DMS79 treated with DMSO at 0.1 percent for 48 hours (cell line): Measurements from ENCODE around the gene ATF6B.
A peak's percentile ranks its signal among the peaks of the same experiment; 100 is the strongest.
"Not testable (repeated sequence)": the region's sequence is repeated elsewhere in the genome, so short reads cannot be mapped to it uniquely, and the experiment has no call there.

Source experiments
- DNase-seq: peaks from one replicate; lab custom pipeline; 2025; lab: John Stamatoyannopoulos, UW

ATF6B gene

DNA sequence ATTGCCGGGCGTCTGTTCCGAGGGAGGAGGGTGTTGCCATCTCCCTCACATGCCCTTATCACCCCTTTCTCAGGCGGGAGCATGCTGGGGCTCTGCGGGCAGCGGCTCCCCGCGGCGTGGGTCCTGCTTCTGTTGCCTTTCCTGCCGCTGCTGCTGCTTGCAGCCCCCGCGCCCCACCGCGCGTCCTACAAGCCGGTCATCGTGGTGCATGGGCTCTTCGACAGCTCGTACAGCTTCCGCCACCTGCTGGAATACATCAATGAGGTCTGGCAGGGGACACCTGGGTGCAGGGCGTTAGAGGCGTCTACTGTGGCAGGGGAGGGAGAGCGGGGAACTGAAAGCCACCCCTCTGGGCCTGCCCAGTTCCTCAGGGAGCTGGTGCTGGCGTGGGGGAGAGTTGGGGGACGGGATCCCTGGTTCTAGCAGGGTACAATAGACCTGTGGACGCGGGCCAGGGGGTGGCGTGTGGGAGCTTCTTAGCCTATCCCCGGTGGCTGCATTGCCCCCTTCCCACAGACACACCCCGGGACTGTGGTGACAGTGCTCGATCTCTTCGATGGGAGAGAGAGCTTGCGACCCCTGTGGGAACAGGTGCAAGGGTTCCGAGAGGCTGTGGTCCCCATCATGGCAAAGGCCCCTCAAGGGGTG, 26.6 kb upstream of the ATF6B start:
- peak; percentile 73 for DNase-seq

DNA sequence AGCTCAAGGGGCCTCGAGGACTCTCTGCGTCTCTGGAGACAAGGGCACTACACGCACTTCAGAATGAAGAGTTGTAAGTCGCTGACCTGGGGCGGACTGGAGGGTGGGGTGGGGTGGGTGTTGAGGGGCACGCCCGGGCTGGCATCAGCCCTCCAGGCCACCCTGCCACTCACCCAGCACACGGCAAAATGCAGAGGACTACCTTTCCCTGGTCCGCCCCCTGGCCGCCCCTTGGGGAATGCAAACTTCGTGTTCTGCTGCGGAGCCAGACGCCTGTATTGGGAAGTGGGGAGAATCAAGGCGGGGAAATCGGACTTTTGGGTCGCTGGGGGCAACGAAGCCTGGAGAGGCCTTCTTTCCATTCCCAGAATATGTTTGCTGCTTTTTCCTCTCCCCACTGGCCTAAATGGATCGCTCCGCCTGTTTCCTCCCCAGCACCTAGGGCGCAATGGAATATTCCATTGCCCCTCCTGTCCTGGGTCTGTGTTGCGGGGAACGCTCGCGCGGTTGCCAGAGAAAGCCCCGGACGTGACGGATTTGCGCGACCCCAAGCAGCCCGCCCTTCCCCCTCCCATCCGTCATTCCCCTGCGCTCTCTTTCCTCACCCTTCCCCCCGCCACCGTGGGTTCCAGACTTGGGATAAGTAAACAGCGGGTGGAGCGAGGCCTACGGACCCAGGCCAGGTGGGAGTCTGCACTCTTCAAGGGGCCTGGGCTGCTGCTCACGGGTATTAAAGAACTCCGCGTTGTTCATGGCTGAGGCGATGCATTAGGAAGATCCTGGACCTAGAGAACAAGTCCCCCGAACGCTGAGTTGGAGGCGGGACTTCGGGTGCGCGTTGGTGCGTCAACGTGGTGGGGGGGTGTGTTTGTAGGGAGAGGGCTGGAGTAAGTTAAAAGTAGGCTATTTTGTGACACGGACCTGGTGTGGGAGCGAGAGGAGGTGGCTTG, 25.8 kb upstream of the ATF6B start, which contains the start of gene PPT2:
Gene PPT2 (plus strand): TSS at position 578 of the 950 bp plus-strand sequence. CDS start 454 bp downstream, outside the sequence.
- DNase-seq, result peak; percentile 83

DNA sequence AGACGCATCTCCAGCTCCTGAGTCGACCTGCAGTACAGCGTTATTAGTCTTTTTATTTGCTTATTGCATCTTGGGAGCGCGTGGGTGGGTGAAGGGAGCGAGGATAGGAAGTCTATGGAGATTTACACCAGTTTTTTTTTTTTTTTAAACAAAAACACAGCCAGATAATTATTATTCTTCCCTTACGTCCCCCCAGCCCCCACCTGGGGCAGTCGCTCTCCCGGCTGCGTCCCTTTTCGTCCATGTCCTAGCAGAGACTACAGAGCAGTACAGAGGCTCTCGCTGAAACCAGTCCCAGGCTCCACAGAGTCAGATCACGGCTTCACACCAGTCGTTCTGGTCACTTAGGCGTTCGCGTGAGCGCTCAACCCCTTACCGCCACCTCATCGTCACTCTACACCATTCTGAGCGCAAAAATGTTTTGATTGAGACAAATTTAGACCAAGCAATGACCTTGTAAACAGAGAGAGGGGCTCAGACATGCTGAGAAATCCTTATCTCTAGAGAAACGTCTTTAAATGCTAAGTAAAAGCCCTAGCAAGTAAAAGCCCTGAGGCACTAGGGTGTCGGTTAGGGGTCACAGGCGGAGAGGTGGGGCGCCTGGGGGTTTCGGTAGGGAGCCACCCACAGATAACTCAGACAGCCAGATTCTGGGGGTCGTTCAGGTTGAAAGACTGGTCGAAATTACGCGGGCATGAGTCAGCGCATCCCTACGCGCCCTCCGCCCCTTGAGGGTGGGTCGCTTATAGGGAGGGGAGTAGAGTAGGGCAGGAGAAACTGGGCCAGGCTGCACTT, 24.9 kb upstream of the ATF6B start:
- DNase-seq, result peak; percentile 54

DNA sequence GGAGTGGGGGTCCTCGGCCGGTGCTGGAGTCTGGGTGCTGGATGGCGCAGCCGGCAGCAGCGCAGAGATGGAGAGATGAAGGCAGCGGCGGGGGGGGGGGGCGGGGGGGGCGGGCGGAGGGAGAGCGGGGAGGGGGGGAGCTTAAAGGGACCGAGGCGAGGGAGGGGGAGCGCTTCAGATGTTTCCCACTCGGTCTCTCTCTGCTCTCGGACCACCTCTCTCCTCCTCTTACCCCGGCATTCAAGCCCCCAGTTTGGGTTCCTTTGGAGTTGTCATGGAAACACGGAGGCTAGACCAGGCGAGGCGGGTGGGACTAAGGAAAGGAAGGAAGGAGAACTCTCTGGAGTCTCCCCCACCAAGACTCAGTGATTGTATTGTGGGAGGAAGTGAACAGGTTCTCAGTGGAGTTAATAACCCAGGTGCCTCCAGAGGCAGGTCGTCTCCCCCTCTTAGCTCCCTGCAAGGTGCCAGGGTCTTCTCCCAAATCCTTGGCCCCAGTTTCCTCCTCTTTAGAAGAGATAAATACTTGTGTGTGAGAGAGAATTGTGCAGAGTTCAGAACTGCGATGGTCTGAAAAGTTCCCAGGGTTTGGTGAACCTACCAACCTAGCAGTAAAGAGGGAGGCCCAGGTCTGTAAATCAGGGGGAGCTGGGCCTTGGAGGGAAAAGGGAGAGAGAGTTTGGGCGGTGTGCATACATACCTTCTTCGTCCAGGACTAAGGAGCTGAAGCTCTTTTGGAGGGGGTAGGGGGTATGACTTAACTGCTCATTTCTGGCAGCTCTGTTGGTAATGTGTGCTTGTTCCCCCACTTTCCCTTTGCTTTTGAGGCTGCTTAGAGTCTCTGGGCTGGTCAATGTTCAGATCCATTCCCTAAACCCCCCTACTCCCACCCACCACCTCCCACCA, 24.1 kb upstream of the ATF6B start, which contains the start of gene PRRT1:
Gene PRRT1 (minus strand): TSS at position 77 of the 906 bp plus-strand sequence. CDS start 112 bp downstream, outside the sequence.
- DNase-seq, result no peak

DNA sequence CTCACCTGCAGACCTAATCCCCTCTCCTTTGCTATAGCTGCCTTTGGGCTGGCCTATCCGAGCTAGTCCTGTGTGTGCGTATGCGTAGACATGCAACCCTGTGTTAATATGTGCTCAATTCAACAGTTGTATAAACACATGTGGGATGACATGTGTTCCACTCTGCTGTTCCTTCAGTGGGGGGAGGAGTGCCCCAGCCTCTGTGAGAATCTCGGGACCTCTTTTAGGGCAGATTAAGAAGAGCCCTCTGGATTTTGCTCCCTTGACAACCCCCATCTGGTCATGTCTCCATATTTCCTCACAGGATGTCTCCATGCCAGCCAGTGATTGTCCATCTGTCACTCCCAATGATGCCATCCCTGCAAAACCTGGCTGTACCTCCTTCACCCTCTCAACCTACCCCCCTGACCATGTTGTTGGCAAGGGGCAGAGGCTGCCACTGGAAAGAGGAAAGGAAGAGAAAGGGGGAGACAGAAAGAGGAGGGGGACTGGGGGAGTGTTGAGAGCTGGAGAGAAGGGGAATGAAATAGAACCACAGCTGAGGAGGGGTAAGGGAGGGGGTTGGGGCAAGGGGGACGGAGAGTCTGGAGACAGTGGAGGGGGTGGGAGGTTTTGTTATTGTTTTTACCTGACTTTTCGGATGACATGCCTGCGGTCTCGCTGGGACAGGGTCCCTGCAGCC, 23.3 kb upstream of the ATF6B start:
- no peak for DNase-seq

DNA sequence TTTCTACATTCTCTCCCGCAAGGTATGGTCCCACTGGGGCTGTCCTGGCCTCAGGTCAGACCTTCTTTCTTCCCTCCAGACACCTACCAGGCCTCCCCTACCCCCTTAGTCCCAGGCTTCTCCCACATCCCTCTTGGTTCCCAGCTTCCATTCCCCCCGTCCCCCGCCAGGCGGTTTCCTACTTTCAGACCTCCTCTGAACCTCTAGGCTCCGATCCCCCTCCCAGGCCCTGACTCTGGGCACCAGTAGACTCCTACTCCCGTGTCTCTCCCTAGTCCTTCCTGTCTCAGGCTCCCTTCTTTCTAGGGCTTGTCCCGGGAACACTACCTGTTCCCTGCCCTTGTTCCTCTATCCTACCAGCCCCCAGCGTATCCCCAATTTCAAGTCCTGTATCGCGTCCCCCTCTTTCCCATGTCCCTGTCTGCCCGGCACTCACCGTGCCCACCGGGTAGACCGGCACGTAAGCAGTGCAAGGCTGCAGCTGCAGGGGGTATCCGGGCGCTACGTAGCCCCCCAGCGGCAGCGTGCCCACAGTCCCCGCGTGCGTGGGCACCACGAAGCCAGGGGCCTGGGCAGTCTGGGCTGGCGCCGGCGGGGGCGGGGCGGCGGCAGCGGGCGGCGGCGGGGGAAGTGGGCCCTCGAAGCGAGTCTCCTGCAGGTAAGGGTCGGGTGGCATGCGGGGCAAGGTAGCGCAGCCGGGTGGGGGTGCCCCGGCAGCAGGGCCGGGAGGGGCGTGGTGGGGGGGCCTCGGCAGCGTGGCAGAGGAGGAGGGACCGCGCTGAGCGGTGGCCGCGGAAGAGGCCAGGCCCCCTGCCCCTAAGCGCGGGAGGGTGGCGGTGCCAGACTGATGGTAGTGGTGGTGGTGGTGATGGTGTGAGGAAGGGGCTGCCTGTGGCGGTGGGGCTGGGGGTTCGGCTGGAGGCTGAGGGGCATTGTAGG, 22.2 kb upstream of the ATF6B start:
- DNase-seq, result no peak

DNA sequence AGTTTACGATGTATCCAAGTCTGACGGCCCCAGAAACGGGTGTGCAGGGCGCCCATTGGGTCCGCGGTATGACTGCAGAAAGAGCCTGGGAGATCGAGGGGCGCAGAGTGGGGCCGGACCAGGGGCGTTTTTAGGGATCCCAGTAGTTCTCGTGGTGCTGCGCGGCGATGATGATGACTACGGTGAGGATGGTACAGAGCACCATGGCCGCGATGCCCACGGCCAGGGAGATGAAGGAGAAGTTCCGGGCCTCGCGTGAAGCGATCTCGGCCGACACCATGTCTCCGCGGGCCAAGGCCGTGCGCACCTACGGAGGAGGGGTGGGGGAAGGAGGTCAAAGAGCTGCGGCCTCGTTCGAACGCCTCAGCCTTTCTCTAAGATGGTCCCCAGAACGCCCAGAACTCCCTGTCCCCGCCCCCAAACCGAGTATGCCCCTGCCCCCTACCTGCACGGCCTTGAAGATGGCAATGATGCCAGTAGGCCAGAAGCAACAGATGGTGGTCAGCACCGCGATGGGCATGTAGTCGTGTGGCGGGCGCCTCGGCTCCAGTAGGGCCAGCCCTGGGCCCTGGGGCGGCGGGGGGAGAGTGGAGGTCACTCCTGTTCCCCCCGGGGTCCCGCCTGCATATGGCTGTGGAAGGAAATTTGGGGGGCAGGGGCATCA, 21.2 kb upstream of the ATF6B start:
- no peak for DNase-seq

DNA sequence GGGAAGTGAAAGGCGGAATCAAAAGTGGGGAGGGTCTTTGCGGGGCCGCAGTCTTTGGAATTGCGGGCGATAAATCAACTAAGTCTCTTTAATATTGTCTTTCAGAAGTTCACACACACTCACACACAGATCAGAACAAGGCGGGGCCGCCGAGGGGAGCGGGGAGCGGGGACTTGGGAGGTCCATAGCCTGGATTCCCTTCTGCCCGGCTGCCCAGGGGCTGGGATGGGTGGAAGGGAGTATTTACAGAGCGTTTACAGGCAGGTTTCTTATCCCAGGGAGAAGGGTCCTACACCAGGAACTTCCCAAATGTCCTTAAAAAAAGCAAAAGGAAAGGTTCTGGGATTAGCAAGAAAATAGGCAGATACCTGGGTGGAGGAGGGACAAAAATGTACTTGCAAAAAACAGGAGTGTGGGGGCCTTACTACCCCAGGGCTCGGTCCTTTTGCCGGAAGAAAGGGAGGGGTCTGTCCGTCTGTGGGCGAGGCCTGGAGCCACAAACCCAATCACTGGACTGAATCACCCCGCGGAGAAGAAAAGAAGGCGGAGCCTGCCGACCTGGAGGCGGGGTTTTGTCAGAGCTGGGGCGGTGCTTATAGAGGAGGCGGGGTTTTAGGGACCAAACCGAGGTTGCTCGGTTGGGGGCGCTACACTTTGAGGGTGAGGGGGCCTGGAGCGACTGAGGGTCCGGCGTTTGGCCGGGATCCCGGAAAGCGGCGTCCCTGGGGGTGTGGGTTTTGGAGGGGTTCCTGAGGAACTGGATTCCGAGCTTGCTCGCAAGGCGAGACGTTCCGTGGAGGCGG, 20.4 kb upstream of the ATF6B start:
- DNase-seq, result no peak

DNA sequence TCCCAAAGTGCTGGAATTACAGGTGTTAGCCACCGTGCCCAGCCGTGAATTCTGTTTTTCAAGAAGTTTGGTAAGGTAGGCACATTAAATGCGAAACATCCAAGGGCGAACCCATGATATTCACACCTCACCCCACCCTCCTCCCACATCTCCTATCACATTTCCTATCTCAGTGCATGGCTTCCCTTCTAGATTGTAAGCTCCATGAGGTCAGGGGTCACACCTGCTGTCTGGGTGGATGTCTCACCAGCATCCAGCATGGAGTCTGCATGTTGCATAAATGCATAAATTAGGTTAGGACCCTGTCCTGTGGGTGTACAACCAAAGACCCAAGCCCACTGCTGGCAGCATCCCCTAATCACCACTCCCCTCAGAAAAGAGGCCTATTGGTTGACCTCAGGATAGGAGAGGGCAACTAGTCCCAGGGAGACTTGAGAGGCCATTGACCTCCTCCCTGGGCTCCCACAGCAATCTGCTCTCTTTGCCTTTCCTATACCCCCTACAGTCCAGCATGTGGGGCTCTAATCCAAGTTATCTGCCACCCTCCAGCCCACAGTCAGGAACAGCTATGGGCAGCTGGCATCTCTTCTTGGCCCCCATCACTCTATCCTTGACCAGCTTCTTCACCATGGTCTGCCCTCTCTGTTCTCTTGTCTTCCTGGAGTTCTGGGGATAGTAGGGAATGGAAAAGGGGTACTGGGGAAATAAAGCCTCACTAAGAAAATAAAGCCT, 19.5 kb upstream of the ATF6B start:
- DNase-seq, result no peak

DNA sequence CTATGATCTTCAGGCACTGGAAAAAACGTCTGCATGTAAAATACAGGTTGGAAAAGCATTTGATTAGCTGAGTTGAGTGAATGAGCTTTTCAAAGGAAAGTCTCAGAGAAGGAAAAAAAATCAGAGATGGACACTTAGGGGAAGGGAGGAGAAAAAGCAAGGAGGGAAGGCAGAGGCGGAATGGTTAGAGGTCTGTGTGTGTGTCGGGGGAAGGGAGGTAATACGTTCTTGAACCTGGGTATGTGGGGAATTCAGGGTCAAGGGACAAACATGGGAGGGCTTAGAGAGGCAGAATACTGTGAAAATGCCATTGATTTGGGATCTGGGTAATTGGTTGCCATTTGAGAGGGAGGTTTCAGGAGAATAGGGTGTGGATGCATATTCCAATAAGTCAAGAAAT, 18.6 kb upstream of the ATF6B start:
- no peak for DNase-seq

DNA sequence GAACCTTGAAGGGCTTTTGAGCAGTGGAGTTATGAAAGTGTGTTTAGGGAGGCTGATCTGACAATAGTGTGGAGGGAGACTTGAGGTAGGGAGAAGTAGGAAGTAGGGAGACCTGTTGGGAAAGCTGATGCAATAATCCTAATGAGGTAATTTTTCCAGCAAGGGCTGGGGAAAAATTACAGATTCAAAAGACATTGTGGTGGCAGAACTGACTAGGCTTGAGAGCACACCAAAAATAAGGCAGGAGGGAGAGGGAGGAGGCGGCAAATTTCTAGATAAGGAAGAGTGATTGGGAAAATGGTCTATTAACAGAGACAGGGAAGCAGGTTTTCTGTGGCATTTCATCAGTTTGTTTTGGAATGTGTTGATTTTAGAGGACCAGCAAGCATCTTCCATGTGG, 18.2 kb upstream of the ATF6B start:
- DNase-seq, result no peak

DNA sequence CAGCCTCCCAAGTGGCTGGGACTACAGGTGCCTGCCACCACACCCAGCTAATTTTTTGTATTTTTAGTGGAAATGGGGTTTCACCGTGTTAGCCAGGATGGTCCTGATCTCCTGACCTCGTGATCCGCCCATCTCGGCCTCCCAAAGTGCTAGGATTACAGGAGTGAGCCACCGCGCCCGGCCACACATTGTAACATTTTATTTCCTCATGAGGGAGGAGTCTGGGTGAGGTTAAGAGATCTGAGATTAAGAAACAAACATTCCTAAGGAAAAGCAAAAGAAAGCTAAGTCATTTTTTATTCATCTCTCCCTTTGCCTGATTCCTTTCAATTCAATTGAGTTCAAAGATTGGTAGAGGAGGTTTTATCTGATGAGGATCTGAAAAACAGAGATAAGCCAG, 16.2 kb upstream of the ATF6B start:
- not testable (repeated sequence) for DNase-seq

DNA sequence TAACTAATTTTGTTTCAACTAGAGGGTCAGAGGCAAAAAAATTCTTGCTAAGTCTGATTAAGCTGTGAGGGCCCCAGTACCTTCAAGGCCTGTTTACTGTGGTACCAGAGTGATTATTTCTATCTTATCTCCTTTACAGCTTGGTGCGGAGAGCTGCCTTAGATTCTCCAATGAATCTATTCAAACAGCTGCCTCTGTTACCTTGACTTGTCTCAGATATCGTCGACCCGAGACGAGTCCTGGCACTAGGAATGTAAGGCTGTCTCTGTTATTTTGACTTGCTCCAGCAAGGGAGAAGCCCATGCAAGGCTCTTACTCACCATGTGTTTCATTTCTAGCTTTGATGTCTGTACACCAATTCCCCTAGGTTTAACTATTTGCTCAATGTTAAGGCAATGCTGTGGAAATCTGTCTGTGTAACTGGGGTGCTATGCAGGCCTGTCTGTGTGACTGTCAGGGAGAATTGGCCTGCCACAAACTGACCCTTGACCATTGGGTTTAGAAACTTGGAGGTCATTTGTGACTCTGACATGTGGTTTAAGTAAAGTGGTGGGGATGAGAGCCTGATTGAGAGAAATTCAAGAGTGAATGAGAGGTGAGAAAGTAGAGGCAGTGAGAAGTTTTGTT, 12.5 kb upstream of the ATF6B start:
- DNase-seq, result no peak

DNA sequence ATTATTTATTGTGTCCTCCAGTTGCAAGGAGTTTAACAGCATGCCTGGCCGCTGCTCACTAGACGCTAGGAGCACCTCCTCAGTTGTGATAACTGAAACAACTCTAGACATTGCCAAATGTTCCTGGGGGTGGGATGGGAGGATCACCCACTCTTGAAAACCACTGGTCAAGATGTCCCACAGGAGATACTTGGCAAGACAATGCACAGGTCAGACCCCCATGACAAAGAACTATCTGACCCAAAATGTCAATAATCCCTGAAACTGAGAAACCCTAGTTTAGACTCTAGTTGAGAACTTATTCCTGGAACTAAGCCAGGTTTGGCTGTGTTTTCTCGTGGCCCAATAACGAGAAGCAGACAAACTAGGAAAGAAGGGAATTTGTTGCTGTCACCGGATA, 11.5 kb upstream of the ATF6B start:
- no peak for DNase-seq

DNA sequence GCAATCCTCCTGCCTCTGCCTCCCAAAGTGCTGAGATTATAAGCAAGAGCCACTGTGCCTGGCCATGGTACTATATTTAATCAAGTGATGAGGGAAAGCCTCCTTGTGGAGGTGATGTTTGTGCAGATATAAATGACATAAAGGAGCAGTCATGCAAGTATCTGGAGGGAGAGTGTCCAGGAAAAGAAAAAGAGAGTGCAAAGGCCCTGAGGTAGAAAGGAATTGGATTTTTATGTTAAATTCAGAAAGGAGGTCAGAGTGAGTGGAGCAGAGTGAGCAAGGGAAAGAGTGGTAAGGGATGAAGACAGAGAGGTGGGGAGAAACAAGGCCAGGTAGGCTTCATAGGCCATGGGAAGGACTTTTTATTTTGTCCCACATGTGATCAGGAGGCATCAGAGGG, 9.4 kb upstream of the ATF6B start:
- no peak for DNase-seq

DNA sequence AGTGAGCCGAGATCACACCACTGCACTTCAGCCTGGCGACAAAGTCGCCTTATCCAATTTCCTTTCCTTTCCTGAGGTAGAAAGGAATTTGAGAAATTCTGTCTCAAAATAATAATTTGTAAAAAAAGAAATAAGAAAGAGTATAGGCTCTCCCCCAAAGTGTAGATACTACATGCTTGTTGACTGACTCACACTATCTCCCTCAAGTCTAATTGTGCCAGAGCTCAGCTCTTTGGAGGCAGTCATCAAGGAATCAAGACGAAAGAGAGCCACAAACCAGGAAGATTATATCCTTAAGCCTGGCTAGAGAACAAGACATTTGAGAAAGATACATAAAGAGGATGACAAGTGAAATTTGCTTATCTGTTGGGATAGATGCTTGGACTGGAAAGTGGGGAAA, 5.7 kb upstream of the ATF6B start:
- DNase-seq, result no peak

DNA sequence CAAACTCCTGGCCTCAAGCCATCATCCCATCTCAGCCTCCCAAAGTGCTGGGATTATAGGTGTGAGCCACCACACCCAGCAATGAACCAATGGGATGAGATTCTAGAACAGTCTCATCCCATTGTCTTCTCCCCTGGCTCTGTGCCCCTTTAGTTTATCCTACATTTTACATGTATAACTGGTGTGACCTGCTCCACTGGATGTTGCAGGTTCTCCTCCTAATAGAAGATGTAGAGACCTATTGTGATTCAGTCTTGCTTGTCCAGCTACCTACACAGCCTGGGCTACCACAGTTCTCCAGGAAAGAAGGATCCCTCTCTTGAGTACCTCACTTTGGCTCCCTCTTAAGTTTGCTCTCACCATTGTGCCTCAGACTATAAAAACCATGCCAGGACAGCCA, 4.1 kb upstream of the ATF6B start:
- no peak for DNase-seq
